Measurements from ENCODE around the gene MAPRE3. TPM values are rescaled to one million over a fixed set of nuclear protein-coding genes. Genes with fewer than 3 reads are reported as not detected.

MAPRE3 gene
- polyA plus RNA-seq, 1 donor, result 41.2 TPM

GRCh38 chr2:27016801-27017325 is 46.4 kb downstream of the MAPRE3 start:
- DNase-seq, result no peak

DNA sequence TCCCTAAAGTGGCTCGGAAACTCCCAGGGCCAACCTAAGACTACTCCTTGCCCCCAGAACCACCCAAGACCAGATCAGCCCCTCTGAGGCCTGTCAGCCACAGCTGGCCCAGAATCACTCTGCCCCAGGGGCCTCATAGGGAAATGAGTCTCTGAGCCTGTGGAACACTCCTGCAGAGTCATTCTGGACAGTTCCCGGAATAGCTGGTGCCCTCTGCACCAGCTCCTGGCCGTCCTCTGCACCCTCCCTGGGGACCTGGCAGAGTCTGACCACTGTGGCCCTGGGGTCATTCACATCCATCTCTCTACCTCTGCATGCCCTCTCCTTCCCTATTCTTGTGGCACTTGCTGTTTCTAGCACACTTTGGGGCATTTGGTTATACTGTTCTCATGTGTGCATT is 47.7 kb downstream of the MAPRE3 start:
- DNase-seq, result no peak

DNA sequence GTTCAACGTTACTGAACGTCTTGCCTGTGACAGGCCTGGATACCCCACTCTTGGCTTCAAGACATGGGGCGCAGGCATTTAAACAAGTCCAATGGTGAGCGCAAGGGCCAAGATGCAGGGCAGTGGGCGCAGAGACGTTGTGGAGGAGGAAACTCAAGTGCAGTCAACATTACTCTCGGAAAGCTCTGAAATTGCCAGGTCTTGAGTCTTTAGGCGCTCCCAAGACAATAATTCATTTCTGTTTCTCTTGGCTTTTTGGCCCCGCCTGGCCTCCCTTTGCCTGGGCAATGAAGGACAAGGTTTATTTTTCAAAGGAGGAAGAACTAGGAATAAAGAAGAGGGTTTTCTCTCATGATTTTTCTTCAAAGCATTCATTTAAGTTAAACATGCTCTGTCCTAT is 49.0 kb downstream of the MAPRE3 start:
- DNase-seq, result no peak

GRCh38 chr2:27019931-27020855 is 49.8 kb downstream of the MAPRE3 start:
- DNase-seq, result peak; percentile 48

DNA sequence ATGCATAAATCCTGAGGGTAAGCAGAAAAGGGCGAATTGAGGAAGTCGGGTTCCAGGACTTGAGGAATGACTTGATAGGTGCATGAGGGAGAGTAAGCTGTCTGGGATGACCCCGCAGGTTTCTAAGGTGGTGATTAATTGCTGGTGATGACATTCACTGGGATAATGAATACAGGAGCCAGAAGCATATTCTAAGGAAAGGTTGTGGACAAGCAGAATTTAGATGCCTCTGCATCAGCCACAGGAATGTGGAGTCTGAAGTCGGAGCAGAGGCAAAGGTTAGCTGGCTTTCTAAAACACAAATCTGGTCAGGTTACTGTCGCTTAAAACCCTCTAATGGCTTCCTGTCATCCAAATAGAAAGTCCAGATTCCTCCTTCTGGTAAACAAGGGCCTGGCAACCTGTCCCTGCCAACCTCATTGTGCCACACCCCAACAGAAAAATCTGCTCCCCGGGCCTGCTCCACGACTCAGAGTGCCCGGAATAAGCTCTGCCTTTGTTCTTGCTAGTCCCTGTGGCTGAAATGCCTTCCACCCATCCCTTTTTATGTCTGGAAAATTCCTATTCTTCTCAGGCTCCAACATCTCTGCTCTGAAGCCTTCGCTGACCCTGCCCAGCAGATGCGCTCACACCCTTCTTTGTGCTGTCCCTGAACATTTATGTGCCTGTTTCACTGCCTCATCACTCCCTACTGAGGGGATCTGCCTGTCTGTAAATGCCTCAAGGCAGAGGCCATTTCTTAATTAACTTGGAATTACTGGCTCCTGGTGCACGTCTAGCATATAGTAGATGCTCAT is 51.0 kb downstream of the MAPRE3 start:
- no peak for DNase-seq

DNA sequence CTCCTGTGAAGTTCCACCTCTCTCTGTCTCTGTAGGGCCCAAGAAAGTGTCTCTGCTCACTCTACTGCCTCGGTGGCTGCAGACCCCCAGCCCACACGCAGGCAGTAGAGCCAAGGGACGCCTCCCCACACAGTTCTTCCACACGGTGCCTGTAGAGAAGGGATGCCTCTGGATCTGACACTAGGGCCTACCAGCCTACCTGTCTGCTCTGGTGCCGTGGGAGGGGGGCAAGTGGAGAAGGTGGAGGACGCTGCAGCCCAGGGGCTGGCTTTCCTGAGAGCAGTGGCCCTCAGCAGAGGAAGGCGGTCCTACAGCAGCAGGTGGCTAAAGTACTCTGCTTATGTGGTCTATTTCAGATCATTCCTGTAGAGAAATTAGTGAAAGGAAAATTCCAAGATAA is 53.3 kb downstream of the MAPRE3 start:
- DNase-seq, result no peak

DNA sequence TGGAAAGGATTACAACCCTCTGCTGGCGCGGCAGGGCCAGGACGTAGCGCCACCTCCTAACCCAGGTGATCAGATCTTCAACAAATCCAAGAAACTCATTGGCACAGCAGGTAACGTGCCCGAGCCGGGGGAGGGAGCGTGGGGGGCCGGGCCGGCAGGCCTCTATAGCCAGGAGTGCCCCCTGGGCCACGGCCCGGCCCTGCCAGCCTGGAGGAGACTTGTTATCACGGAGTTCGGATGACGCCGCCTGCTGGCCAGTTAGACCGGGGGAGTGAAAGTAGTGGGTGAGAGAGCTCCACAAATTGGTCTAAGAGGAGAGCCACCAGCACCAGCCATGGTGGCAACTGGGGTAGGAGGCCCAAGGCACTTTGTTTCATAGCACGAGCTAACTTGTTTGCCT is 53.8 kb downstream of the MAPRE3 start:
- DNase-seq, result no peak

- no peak for DNase-seq
These were observed 54.4 kb downstream of the MAPRE3 start for GRCh38 chr2:27024812-27025211.

- DNase-seq, result no peak
These were observed 54.9 kb downstream of the MAPRE3 start for GRCh38 chr2:27025281-27025800.

- no peak for DNase-seq
These were observed 55.7 kb downstream of the MAPRE3 start for GRCh38 chr2:27025861-27026851.

DNA sequence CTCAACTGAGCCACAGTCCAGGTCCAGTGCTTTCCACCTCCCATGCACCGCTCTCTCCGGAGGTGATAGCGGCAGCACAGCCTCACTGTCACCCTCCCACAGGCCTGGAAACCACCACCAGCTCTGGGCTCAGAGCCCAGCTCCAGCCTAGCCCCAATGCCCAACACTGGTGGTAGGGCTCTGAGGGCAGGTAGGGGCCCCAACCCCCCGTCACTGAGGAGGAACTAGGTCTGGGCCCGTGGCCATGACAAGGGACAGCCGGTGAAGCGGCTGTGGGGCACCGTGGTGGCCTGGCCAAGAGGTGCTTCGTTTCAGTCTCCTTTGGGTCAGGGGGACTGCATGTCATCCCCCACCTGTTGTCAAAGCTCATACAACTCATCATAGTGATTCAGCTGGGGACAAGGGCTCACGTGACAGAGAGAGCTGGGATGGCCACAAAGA is 56.8 kb downstream of the MAPRE3 start:
- no peak for DNase-seq

DNA sequence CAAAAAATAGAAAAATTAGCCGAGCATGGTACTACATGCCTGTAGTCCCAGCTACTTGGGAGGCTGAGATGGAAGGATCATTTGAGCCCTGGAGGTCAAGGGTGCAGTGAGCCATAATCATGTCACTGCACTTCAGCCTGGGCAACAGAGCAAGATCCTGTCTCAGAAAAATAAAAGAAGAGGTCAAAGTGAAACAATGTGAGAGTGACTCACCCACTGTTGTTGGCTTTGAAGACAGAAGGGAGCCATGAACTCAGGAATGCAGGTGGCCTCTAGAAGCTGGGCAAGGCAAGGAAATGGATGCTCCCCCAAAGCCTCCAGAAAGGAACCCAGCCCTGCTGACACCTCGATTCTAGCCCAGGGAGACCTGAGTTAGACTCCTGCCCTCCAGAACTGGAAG is 58.6 kb downstream of the MAPRE3 start:
- DNase-seq, result no peak

DNA sequence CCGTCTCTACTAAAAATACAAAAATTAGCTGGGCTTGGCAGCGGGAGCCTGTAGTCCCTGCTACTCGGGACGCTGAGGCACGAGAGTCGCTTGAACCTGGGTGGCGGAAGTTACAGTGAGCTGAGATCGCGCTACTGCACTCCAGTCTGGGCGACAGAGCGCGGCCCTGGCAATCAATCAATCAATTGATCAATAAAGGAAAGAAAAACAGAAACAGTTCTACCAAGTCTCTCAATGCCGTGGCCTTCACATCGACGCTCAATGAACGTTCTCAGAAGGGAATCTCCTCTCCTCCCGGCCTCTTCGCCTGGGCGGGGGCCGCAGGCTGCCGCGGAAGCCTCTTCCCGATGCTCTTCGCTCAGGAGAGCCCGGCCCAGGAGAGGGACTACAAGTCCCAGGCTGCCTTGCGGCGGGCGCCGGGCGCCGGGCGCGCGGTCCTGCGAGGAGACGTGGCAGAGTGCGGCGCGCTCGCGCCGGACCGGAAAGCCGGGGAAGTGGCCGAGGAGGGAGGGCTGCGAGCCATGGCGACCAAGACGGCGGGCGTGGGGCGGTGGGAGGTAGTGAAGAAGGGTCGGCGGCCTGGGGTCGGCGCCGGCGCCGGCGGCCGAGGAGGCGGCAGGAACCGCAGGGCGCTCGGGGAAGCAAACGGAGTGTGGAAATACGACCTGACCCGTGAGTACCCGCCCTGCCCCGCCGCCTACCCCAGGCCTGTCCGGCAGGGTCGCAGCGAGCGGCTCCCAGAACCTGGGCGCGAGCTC is 62.2 kb downstream of the MAPRE3 start, which contains the start of gene TMEM214:
Gene TMEM214 (plus strand): TSS at position 471 of the 758 bp plus-strand sequence. CDS start 51 bp downstream, at position 522.
- peak; percentile 93 for DNase-seq

- no peak for DNase-seq
These were observed 62.9 kb downstream of the MAPRE3 start for GRCh38 chr2:27033253-27033852.

DNA sequence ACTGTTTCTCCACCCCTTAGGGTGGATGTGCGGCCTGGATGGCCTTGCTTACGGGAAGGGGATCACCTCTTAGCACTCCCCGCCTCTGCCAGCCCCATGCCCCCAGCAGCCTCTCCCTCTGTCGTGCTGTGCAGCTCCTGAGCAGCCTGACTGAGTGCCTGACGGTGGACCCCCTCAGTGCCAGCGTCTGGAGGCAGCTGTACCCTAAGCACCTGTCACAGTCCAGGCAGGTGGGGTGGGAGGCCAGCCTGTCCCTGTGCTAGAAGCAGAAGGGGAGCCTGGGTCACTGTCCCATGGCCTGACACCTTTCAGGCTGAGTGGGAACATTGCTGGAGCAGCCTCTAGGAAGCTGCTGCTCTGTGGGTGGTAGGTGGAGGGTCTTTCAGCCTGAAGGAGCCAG is 67.6 kb downstream of the MAPRE3 start:
- DNase-seq, result no peak

DNA sequence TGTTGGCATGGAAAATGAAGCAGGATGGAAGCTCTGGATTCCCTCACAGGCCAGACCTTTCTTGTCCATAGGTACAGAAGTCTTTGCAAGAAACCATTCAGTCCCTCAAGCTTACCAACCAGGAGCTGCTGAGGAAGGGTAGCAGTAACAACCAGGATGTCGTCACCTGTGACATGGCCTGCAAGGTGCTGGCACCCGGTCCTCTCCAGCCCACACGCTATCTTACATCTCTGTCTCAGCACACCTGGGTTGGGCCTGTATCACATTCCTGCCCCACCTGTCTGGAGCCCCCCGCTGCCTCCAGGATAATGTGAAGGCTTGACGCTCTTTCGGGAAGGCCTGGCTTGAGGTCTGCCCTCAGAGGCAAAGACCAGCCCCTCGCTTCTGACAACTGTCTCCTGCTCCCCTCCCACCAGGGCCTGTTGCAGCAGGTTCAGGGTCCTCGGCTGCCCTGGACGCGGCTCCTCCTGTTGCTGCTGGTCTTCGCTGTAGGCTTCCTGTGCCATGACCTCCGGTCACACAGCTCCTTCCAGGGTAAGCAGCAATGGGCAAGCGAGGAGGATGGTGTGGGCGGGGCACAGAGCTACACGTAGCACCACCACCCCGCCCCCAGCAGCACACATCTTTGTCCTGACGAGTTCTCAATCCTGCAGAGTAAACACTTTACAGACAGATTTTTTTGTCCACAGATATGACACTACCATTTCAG is 68.3 kb downstream of the MAPRE3 start:
- no peak for DNase-seq

DNA sequence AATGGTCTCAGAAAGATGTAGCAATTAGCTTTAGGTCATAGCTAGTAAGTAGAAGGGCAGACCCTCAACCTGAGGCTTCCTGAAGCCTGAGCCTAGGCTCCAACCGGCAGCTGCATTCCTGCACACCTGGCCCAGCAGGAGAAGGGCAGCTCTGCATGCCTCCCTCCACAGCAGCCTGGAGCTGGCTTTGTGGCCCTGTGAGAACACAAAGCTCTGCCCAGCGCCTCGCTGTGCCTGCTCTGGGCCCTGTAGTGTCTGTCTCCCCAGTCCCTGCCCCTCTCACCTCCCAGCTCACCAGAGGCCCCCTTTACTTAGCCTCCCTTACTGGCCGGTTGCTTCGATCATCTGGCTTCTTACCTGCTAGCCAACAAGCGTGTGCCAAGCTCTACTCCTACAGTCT is 69.0 kb downstream of the MAPRE3 start:
- no peak for DNase-seq

- no peak for DNase-seq
These were observed 69.4 kb downstream of the MAPRE3 start for GRCh38 chr2:27039871-27040270.

- DNase-seq, result no peak
These were observed 69.8 kb downstream of the MAPRE3 start for GRCh38 chr2:27040282-27040681.

DNA sequence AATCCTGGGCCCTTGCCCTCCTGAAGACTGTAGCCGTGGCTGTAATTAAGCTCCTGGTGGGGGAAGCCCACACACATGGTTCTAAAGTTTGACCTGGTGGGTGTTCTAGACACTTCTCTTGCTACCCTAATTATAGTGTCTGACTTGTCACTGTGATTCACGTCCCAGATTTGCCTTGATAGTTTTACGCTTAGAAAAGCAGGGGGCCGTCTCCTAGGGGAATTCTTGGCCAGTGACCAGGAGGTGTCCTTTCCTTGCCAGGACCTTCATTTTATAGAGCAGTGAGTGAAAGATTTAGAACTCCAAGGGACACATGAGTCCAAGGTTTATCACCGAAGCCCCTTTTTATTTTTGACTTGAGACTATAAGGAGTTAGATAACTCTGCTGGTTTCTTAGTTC is 71.3 kb downstream of the MAPRE3 start:
- DNase-seq, result no peak

All from hindlimb muscle (tissue), 1 donor.